NCI-H187 treated with DMSO at 0.1 percent for 48 hours (cell line): ENCODE measurements around the gene ATP11A.

Source experiments
- DNase-seq: peaks from one replicate; lab custom pipeline; 2025; lab: John Stamatoyannopoulos, UW

The ATP11A gene

DNA sequence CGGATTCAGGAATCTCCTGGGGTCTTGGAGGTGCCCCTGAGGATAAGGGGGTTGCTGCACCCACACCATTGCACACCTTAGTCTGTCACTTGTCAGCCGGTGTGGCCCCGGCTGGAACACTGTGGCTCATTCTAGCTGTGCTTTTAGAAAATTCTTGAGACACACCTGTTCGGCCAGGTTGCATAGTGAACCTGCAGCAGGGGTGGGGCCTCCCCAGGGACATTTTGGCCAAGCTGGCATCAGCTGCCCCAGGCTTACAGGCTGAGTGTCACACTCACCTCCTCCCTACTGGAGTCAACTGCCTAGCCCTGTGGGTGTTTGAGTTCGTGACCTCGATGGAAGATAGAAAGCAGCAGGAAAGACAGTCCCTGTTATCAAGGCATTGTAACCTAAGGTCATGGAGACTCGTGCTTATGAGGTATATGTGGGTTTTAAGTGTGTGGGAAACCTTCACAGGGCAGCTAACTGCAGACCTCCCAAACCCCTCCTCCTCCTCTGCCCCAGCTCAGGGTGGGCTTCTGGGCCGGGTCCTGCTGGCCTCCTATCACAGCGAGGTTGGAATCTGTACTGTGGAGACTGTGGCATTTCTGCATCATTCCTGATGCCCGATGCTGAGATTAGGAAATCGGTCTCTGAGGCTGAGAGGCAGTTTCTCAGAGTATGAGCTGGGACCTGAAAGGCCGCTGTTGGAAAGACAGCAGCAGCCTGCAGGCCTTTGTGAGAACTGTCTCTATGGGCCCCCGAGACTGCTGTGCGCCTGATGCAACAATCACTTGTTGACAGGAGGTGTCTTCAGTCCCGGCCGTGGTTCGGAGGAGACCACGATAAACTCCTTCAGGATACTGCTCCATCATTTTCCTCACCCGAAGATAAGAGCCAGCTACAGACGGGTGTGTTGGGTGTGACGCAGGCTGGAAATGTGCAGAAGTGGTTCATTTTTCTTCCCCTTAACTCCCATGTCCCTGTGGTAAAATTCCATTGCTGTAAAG, 72.2 kb downstream of the ATP11A start:
- DNase-seq, result no peak

DNA sequence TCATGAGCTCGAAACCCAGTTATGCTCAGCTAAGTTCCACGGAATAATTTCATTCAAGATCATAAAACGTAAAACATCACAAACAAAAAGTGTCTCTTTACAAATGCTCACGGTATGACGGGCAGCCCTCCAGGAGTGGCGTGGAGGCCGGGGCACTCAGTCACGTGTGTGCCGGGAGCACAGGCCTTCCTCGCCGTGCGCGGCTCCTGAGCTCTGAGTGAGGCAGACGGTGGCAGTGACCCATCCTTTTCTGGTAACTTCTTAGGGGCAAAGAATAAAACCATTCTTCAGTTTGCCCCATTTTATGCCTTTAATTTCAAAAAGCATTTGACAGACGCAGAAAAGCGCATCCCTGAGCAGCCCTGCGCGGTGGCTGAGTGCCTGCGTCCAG, 72.8 kb downstream of the ATP11A start:
- DNase-seq, result no peak

DNA sequence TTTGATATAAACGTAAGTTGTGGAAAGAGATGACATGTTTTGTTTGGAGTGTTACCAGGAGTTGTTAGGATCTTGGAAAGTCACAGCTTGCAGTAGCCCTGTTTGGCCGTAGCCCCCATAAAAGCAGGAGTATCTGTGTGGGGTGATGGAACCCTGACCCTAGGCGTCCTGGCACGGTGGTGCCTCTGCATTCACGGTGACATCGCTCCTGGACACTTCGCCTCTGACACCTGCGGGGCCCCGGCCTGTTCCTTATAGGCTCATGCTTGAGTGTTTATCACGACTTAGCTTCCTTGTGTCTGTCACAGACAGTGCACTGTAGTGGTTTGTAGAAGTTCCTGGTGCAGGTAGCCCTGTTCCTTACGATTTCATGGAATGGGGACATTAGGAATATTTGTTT, 74.2 kb downstream of the ATP11A start:
- no peak for DNase-seq

GRCh38 chr13:112764864-112765561, 75.2 kb downstream of the ATP11A start:
- no peak for DNase-seq

- DNase-seq, result no peak
These were observed 75.9 kb downstream of the ATP11A start for GRCh38 chr13:112765731-112766130.

GRCh38 chr13:112766336-112766735, 76.5 kb downstream of the ATP11A start:
- DNase-seq, result no peak

- no peak for DNase-seq
These were observed 78.0 kb downstream of the ATP11A start for GRCh38 chr13:112767506-112768471.

- DNase-seq, result no peak
These were observed 79.1 kb downstream of the ATP11A start for GRCh38 chr13:112768795-112769481.

DNA sequence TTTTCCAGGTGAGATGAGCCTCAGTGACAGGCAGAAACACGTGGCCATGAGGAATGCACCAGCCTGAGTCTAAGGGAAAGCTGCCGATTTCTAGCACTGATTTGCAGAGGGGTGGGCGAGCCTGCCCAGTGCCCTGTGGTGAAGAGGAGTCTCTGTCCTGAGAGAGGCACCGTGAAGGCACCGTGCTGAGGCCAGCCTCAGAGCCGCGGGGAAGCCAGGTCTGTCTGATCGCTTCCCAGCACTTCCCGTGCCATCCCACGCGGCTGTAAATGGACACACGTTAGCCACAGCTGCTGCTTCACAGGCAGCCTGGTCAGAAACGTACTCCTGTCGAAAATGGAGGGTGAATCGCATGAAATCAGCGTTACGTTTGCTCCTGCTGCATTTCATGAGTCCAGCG, 79.8 kb downstream of the ATP11A start:
- DNase-seq, result no peak

GRCh38 chr13:112770504-112770903, 80.7 kb downstream of the ATP11A start:
- DNase-seq, result no peak

GRCh38 chr13:112771139-112771876, 81.5 kb downstream of the ATP11A start:
- DNase-seq, result no peak

- no peak for DNase-seq
These were observed 82.2 kb downstream of the ATP11A start for GRCh38 chr13:112771877-112772538.

- no peak for DNase-seq
These were observed 82.7 kb downstream of the ATP11A start for GRCh38 chr13:112772539-112772909.

GRCh38 chr13:112772929-112773328, 83.1 kb downstream of the ATP11A start:
- no peak for DNase-seq

DNA sequence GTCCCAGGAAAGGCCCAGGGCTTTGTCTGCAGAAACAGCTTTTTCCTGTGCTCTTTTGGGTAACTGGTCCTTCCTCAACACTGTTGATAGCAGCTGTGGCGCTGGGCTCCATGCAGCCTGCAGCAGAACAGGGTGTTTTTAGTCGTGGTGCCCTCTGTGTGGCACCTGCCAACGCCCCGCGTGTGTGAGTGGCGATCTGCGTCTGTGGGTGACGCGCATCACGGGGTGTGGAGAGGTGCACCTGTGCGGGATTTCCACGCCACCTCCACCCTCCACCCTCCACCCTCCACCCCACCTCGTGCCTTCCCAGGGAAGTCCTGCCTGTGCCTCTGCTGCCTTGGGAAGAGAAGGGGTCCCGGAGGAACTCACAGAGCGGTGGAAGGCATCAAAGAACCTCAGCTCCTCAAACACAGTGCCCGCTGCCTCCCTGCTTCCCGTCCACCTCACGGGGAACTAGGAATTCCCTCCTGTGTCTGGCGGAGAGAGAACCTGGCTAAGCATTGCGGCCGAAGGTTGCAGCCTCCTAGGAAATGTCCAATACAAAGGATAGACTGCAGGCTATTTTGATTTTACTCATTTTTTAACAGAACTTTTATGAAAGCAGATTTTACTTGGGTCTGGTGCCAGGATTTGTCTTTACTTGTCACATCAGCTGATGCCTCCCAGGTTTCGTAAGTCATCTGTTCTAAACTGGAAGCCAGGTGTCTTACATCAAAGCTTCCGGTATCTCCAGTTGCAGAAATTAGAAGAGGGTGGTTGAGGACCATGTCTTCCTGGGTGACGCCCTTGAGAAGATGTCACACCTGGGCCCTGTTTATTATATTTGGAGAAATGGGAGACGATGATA, 84.0 kb downstream of the ATP11A start:
- DNase-seq, result no peak

DNA sequence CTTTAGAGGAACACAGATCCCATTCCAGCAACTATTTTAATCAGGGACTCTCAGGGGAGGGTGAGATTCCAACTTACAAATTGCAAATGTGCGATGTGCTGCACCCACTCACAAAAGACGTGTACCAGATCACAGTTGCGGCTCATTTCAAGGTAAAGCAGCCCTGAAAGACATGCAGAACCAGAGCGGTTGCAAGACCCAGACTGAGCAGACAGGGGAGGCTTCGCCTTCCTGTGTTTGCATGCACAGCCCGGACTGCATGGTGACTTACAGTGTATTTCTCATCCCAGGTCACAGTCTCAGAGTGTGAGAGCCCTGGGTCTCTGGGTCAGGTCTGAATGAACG, 84.6 kb downstream of the ATP11A start:
- DNase-seq, result no peak

- DNase-seq, result no peak
These were observed 85.2 kb downstream of the ATP11A start for GRCh38 chr13:112774829-112775565.

GRCh38 chr13:112775791-112776279, 86.0 kb downstream of the ATP11A start:
- no peak for DNase-seq
